B cell (primary cell): ENCODE measurements around the gene DMXL2.

Experiments used
- EZH2 ChIP-seq: IDR thresholded peaks from 2 replicates; pipeline ENCODE4 v1.6.1; 2012; ENCODE audit warnings: borderline replicate concordance, low read depth, mild to moderate bottlenecking, moderate library complexity, low read length; ENCODE audit not compliant: insufficient read depth, poor library complexity, severe bottlenecking
- TF ChIP-seq, protein P1 (sequence below): fragments of 200-600 bp; IDR thresholded peaks from one replicate; pipeline ENCODE4 v1.8.0; 2022; ENCODE audit warnings: antibody characterized with exemption, mild to moderate bottlenecking

- TF ChIP-seq, protein P1, sequence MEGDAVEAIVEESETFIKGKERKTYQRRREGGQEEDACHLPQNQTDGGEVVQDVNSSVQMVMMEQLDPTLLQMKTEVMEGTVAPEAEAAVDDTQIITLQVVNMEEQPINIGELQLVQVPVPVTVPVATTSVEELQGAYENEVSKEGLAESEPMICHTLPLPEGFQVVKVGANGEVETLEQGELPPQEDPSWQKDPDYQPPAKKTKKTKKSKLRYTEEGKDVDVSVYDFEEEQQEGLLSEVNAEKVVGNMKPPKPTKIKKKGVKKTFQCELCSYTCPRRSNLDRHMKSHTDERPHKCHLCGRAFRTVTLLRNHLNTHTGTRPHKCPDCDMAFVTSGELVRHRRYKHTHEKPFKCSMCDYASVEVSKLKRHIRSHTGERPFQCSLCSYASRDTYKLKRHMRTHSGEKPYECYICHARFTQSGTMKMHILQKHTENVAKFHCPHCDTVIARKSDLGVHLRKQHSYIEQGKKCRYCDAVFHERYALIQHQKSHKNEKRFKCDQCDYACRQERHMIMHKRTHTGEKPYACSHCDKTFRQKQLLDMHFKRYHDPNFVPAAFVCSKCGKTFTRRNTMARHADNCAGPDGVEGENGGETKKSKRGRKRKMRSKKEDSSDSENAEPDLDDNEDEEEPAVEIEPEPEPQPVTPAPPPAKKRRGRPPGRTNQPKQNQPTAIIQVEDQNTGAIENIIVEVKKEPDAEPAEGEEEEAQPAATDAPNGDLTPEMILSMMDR: no peak
- TF ChIP-seq EZH2: no peak
These were observed 20.1 kb upstream of the DMXL2 start for GRCh38 chr15:51642696-51643095.
